SK-N-SH (cell line): ENCODE measurements around the gene GPR68. TPM values are rescaled to one million over a fixed set of nuclear protein-coding genes. Genes with fewer than 3 reads are reported as not detected.

Source experiments
- CTCF ChIA-PET: fragments of 300-600, 350-600 bp; formaldehyde crosslinking; extraction: SDS; loops from one replicate; lab custom pipeline; 2021; lab: Yijun Ruan, JAX
- POLR2A ChIA-PET: fragments of 350-600 bp; sonication (Branson Sonifier 250); formaldehyde crosslinking; extraction: SDS; loops from one replicate; lab custom pipeline; 2020; ENCODE audit warnings: antibody characterized with exemption, inconsistent platforms; lab: Yijun Ruan, JAX
- DNase-seq: peaks from one replicate; pipeline ENCODE4 v3.0.0; 2012
- H2AFZ ChIP-seq: fragments of 200-600 bp; sonication (generic); 2 replicates; pipeline ENCODE4 v1.8.1; 2016; ENCODE audit warnings: antibody characterized with exemption, mild to moderate bottlenecking, low read depth
- H3F3A ChIP-seq: fragments of 200-600 bp; sonication (generic); replicated peaks from 2 replicates; pipeline ENCODE3; 2016; ENCODE audit warnings: antibody characterized with exemption, mild to moderate bottlenecking; ENCODE audit not compliant: insufficient read depth
- H3K27ac ChIP-seq, 2 experiments: fragments of 200-500 bp in 1 of 2; fragments of 200-600 bp in 1 of 2; sonication (Bioruptor generic) in 1 of 2; sonication (generic), shearing (Covaris generic) in 1 of 2; 2 replicates each; pipeline versions ENCODE4 v1.5.1 to v1.6.1; 2014 to 2016; ENCODE audit warnings: low read depth in 2 of 2, inconsistent platforms in 1 of 2, low read length in 1 of 2, mild to moderate bottlenecking in 1 of 2, mixed read lengths in 1 of 2
- H3K27me3 ChIP-seq: fragments of 200-600 bp; sonication (generic), shearing (Covaris generic); 2 replicates; pipeline ENCODE4 v1.6.1; 2016; ENCODE audit warnings: mixed run types; ENCODE audit not compliant: insufficient read depth
- H3K36me3 ChIP-seq, 2 experiments: fragments of 200-500 bp in 1 of 2; fragments of 200-600 bp in 1 of 2; sonication (Bioruptor generic) in 1 of 2; sonication (generic) in 1 of 2; replicated peaks in 1 of 2; 2 replicates each; pipeline versions ENCODE3 to v1.5.1; 2014 to 2016; ENCODE audit warnings: low read length in 1 of 2, mild to moderate bottlenecking in 1 of 2; ENCODE audit not compliant: insufficient read depth in 2 of 2, control insufficient read depth in 1 of 2
- H3K4me1 ChIP-seq, 2 experiments: fragments of 200-500 bp in 1 of 2; fragments of 200-600 bp in 1 of 2; sonication (Bioruptor generic) in 1 of 2; sonication (generic), shearing (Covaris generic) in 1 of 2; 2 replicates each; pipeline versions ENCODE4 v1.5.1 to v1.6.1; 2014 to 2016; ENCODE audit warnings: low read depth in 1 of 2, low read length in 1 of 2, mixed run types in 1 of 2; ENCODE audit not compliant: insufficient read depth in 2 of 2, control insufficient read depth in 1 of 2
- H3K4me2 ChIP-seq: fragments of 200-600 bp; sonication (generic), shearing (Covaris generic); 2 replicates; pipeline ENCODE4 v1.6.1; 2017; ENCODE audit warnings: mixed run types
- H3K4me3 ChIP-seq, 2 experiments: fragments of 200-500 bp in 1 of 2; fragments of 200-600 bp in 1 of 2; sonication (Bioruptor generic) in 1 of 2; sonication (generic), shearing (Covaris generic) in 1 of 2; 2 replicates each; pipeline versions ENCODE4 v1.5.1 to v1.8.1; 2014 to 2016; ENCODE audit warnings: low read depth in 2 of 2, inconsistent platforms in 1 of 2, low read length in 1 of 2, mild to moderate bottlenecking in 1 of 2, mixed read lengths in 1 of 2, moderate library complexity in 1 of 2
- H3K79me2 ChIP-seq: fragments of 200-600 bp; sonication (generic); 2 replicates; pipeline ENCODE4 v1.8.1; 2017; ENCODE audit warnings: mild to moderate bottlenecking; ENCODE audit not compliant: insufficient read depth
- H3K9ac ChIP-seq: fragments of 200-600 bp; sonication (generic); 2 replicates; pipeline ENCODE4 v1.6.1; 2017; ENCODE audit warnings: mixed run types
- H3K9me2 ChIP-seq: fragments of 200-600 bp; sonication (generic); 2 replicates; pipeline ENCODE4 v1.6.1; 2017; ENCODE audit warnings: mixed run types
- H3K9me3 ChIP-seq: fragments of 200-600 bp; sonication (generic); 2 replicates; pipeline ENCODE4 v1.6.1; 2017; ENCODE audit warnings: mixed run types, mild to moderate bottlenecking, moderate library complexity
- H4K20me1 ChIP-seq: fragments of 200-600 bp; sonication (generic); 2 replicates; pipeline ENCODE4 v1.6.1; 2017; ENCODE audit warnings: mild to moderate bottlenecking, mixed run types; ENCODE audit not compliant: insufficient read depth
- ELF1 ChIP-seq: IDR thresholded peaks from 2 replicates; pipeline ENCODE4 v1.4.0; 2012
- EZH2phosphoT487 ChIP-seq: fragments of 200-600 bp; sonication (generic); IDR thresholded peaks from 2 replicates; pipeline ENCODE4 v1.6.1; 2017; ENCODE audit warnings: low read depth, mixed run types, mild to moderate bottlenecking, antibody characterized with exemption, moderate library complexity, borderline replicate concordance
- FOSL2 ChIP-seq: IDR thresholded peaks from 2 replicates; pipeline ENCODE4 v1.4.0; 2012; ENCODE audit warnings: low read depth, mild to moderate bottlenecking, moderate library complexity, borderline replicate concordance
- FOXJ3 ChIP-seq: sonication (generic); formaldehyde crosslinking; IDR thresholded peaks from 2 replicates; pipeline ENCODE4 v1.5.1; 2020; ENCODE audit warnings: mild to moderate bottlenecking, missing genetic modification reagents
- FOXM1 ChIP-seq: IDR thresholded peaks from 2 replicates; pipeline ENCODE4 v1.4.0; 2012; ENCODE audit warnings: low read depth, mild to moderate bottlenecking
- GATA2 ChIP-seq: sonication (generic); formaldehyde crosslinking; IDR thresholded peaks from 2 replicates; pipeline ENCODE4 v1.5.0; 2020; ENCODE audit warnings: mild to moderate bottlenecking, missing genetic modification reagents
- NFIC ChIP-seq: IDR thresholded peaks from 2 replicates; pipeline ENCODE4 v1.4.0; 2012; ENCODE audit warnings: borderline replicate concordance
- NRF1 ChIP-seq: IDR thresholded peaks from 2 replicates; pipeline ENCODE4 v1.6.1; 2012; ENCODE audit warnings: low read depth, mild to moderate bottlenecking, low read length
- POLR2AphosphoS5 ChIP-seq: IDR thresholded peaks from 2 replicates; pipeline ENCODE4 v1.6.1; 2012; ENCODE audit warnings: low read depth, low read length
- RCOR1 ChIP-seq: fragments of 150-350 bp; IDR thresholded peaks from 2 replicates; pipeline ENCODE4 v1.6.1; 2017; ENCODE audit warnings: antibody characterized with exemption, low read length
- RFX5 ChIP-seq: IDR thresholded peaks from 2 replicates; pipeline ENCODE4 v1.6.1; 2012; ENCODE audit warnings: mild to moderate bottlenecking, improper control_type of control experiment, low read length
- RXRA ChIP-seq: IDR thresholded peaks from 2 replicates; pipeline ENCODE4 v1.4.0; 2012; ENCODE audit warnings: low read depth, mild to moderate bottlenecking, borderline replicate concordance
- SMC3 ChIP-seq: IDR thresholded peaks from 2 replicates; pipeline ENCODE4 v1.6.1; 2012; ENCODE audit warnings: low read depth, low read length, improper control_type of control experiment
- TAF1 ChIP-seq: IDR thresholded peaks from 2 replicates; pipeline ENCODE4 v1.6.1; 2012; ENCODE audit warnings: low read depth, mild to moderate bottlenecking, low read length, moderate library complexity, borderline replicate concordance
- TCF12 ChIP-seq: IDR thresholded peaks from 2 replicates; pipeline ENCODE4 v1.4.0; 2012
- WGBS: methylation state at CpG from one replicate; pipeline ENCODE4 v1.1.6; 2017; ENCODE audit warnings: low lambda C conversion rate; 5-methylcytosine and 5-hydroxymethylcytosine counted together
- polyA plus RNA-seq, 3 experiments: library from polyadenylated mRNA; depleted of rRNA; stranded (reverse); fragments of >200 nt; gene quantifications; 2 replicates each; pipeline ENCODE4 v1.2.3, GENCODE V29; 2012
- TF ChIP-seq, protein P1 (sequence below): fragments of 150-350 bp; IDR thresholded peaks from 2 replicates; pipeline ENCODE4 v1.6.1; 2016; ENCODE audit warnings: mild to moderate bottlenecking, low read depth, low read length
- TF ChIP-seq, protein P2 (sequence below): fragments of 200-600 bp; sonication (generic); IDR thresholded peaks from 2 replicates; pipeline ENCODE4 v1.6.1; 2017; ENCODE audit warnings: antibody characterized with exemption, mild to moderate bottlenecking, moderate library complexity
- TF ChIP-seq, protein P3 (sequence below): fragments of 150-350 bp; IDR thresholded peaks from 2 replicates; pipeline ENCODE4 v1.6.1; 2017; ENCODE audit warnings: antibody characterized with exemption, low read length, low read depth, borderline replicate concordance

GPR68 gene
- polyA plus RNA-seq, 1 of the 3 experiments (the other 2 are of a cell fraction), result 0.18 TPM

DNA sequence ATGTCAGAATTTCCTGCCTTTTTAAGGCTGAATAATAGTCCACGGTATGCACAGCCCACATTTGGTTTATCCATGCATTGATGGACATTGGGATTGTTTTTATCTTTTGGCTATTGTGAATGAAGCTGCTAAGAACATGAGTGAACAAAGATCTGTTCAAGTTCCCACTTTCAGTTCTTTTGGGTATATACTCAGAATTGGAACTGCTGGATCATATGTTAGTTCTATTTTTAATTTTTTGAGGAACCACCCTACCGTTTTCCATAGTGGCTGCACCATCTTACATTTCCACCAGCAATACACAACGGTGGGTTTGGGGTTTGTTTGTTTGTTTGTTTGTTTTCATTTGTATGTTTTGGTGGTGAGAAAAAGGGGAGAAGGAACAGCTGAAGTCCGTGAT lies 6.4 kb downstream of the GPR68 start:
- no peak overlapping the region for H3K4me3 ChIP-seq
- H3K27ac ChIP-seq, result no peak overlapping the region
- H3F3A ChIP-seq, result no peaks in the 10 kb centered on the region
- no peaks in the 10 kb centered on the region for H3K9me2 ChIP-seq
- peaks cover 0 to 9% of the 10 kb centered on the region in 2 experiments; a peak in 2 of 4 replicates for H3K4me1 ChIP-seq
- DNase-seq, result no peak
- TF ChIP-seq POLR2AphosphoS5 (no peak), FOXM1 (no peak), FOXJ3 (CRISPR knock-in tag) (no peak), RFX5 (no peak), RCOR1 (no peak), ELF1 (no peak), RXRA (no peak), FOSL2 (no peak), SMC3 (no peak), NRF1 (no peak), NFIC (no peak), TCF12 (no peak)
- TF ChIP-seq, protein P1, sequence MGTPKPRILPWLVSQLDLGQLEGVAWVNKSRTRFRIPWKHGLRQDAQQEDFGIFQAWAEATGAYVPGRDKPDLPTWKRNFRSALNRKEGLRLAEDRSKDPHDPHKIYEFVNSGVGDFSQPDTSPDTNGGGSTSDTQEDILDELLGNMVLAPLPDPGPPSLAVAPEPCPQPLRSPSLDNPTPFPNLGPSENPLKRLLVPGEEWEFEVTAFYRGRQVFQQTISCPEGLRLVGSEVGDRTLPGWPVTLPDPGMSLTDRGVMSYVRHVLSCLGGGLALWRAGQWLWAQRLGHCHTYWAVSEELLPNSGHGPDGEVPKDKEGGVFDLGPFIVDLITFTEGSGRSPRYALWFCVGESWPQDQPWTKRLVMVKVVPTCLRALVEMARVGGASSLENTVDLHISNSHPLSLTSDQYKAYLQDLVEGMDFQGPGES, result no peak
- TF ChIP-seq, protein P2, sequence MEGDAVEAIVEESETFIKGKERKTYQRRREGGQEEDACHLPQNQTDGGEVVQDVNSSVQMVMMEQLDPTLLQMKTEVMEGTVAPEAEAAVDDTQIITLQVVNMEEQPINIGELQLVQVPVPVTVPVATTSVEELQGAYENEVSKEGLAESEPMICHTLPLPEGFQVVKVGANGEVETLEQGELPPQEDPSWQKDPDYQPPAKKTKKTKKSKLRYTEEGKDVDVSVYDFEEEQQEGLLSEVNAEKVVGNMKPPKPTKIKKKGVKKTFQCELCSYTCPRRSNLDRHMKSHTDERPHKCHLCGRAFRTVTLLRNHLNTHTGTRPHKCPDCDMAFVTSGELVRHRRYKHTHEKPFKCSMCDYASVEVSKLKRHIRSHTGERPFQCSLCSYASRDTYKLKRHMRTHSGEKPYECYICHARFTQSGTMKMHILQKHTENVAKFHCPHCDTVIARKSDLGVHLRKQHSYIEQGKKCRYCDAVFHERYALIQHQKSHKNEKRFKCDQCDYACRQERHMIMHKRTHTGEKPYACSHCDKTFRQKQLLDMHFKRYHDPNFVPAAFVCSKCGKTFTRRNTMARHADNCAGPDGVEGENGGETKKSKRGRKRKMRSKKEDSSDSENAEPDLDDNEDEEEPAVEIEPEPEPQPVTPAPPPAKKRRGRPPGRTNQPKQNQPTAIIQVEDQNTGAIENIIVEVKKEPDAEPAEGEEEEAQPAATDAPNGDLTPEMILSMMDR, result no peak
- TF ChIP-seq, protein P3, sequence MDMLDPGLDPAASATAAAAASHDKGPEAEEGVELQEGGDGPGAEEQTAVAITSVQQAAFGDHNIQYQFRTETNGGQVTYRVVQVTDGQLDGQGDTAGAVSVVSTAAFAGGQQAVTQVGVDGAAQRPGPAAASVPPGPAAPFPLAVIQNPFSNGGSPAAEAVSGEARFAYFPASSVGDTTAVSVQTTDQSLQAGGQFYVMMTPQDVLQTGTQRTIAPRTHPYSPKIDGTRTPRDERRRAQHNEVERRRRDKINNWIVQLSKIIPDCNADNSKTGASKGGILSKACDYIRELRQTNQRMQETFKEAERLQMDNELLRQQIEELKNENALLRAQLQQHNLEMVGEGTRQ, result no peak
- TF ChIP-seq, all 33 proteins: peak for 0
- Histone ChIP-seq H3K27me3 (no peaks in the 10 kb centered on the region), H3K9me3 (no peaks in the 10 kb centered on the region), H3K4me2 (no peak overlapping the region), H3K79me2 (no peaks in the 10 kb centered on the region), H3K9ac (no peak overlapping the region), H3K36me3 (no peaks in the 10 kb centered on the region), H2AFZ (no peak overlapping the region), H4K20me1 (no peaks in the 10 kb centered on the region)
- CTCF ChIA-PET, result interaction anchor here (0.7 kb wide), 1 partner anchor 9 kb away, joined by 3 read pairs; no protein-coding TSS in a partner anchor
- WGBS, result 52% methylated on average over 4 of the region's 4 CpGs
- POLR2A ChIA-PET, result no interaction called here

DNA sequence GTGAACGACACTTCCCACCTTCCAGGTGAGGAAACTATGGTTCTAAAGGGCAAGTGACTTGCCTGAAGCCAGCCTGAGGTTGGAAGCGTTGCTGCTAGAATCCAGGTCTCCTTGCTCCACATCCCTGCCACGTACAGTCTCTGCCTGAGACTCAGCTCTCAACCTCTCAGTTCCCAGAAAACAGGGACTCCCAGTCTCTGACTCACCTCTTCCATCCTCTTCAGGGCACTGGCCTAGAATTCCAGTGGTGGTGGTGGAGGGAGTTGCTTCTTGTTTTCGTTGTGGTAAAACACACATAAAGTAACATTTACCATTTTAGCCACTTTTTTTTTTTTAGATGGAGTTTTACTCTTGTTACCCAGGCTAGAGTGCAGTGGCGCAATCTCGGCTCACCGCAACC lies 7.3 kb downstream of the GPR68 start:
- CTCF ChIA-PET, result no interaction called here
- H3F3A ChIP-seq, result no peaks in the 10 kb centered on the region
- H3K4me3 ChIP-seq, result no peak overlapping the region
- no peaks in the 10 kb centered on the region for H3K36me3 ChIP-seq
- no peaks in the 10 kb centered on the region for H3K27me3 ChIP-seq
- 81% methylated on average over 5 of the region's 7 CpGs for WGBS
- H3K9me2 ChIP-seq, result no peaks in the 10 kb centered on the region
- no peaks in the 10 kb centered on the region for H3K79me2 ChIP-seq
- POLR2A ChIA-PET, result no interaction called here
- H4K20me1 ChIP-seq, result no peaks in the 10 kb centered on the region
- no peaks in the 10 kb centered on the region for H3K9me3 ChIP-seq
- H2AFZ ChIP-seq, result no peak overlapping the region
- no peak overlapping the region for H3K9ac ChIP-seq
- H3K4me2 ChIP-seq, result no peak overlapping the region
- no peak for DNase-seq
- no peak for TF ChIP-seq ELF1
- TF ChIP-seq EZH2phosphoT487, result no peak
- TF ChIP-seq GATA2 (CRISPR knock-in tag), result no peak
- TF ChIP-seq TAF1, result no peak
- H3K27ac ChIP-seq, result no peak overlapping the region
- peaks cover 0 to 2% of the 10 kb centered on the region in 2 experiments; a peak in 1 of 4 replicates for H3K4me1 ChIP-seq
